SK-N-SH (cell line): ENCODE data around the gene LY6G6C. TPM values are rescaled to one million over a fixed set of nuclear protein-coding genes. Genes with fewer than 3 reads are reported as not detected.

ENCODE experiments used
- CTCF ChIA-PET: fragments of 300-600, 350-600 bp; formaldehyde crosslinking; extraction: SDS; loops from one replicate; lab custom pipeline; 2021; lab: Yijun Ruan, JAX
- POLR2A ChIA-PET: fragments of 350-600 bp; sonication (Branson Sonifier 250); formaldehyde crosslinking; extraction: SDS; loops from one replicate; lab custom pipeline; 2020; ENCODE audit warnings: antibody characterized with exemption, inconsistent platforms; lab: Yijun Ruan, JAX
- DNase-seq: peaks from one replicate; pipeline ENCODE4 v3.0.0; 2012
- H2AFZ ChIP-seq: fragments of 200-600 bp; sonication (generic); 2 replicates; pipeline ENCODE4 v1.8.1; 2016; ENCODE audit warnings: antibody characterized with exemption, mild to moderate bottlenecking, low read depth
- H3F3A ChIP-seq: fragments of 200-600 bp; sonication (generic); replicated peaks from 2 replicates; pipeline ENCODE3; 2016; ENCODE audit warnings: antibody characterized with exemption, mild to moderate bottlenecking; ENCODE audit not compliant: insufficient read depth
- H3K27ac ChIP-seq, 2 experiments: fragments of 200-500 bp in 1 of 2; fragments of 200-600 bp in 1 of 2; sonication (Bioruptor generic) in 1 of 2; sonication (generic), shearing (Covaris generic) in 1 of 2; 2 replicates each; pipeline versions ENCODE4 v1.5.1 to v1.6.1; 2014 to 2016; ENCODE audit warnings: low read depth in 2 of 2, inconsistent platforms in 1 of 2, low read length in 1 of 2, mild to moderate bottlenecking in 1 of 2, mixed read lengths in 1 of 2
- H3K27me3 ChIP-seq: fragments of 200-600 bp; sonication (generic), shearing (Covaris generic); 2 replicates; pipeline ENCODE4 v1.6.1; 2016; ENCODE audit warnings: mixed run types; ENCODE audit not compliant: insufficient read depth
- H3K36me3 ChIP-seq, 2 experiments: fragments of 200-500 bp in 1 of 2; fragments of 200-600 bp in 1 of 2; sonication (Bioruptor generic) in 1 of 2; sonication (generic) in 1 of 2; replicated peaks in 1 of 2; 2 replicates each; pipeline versions ENCODE3 to v1.5.1; 2014 to 2016; ENCODE audit warnings: low read length in 1 of 2, mild to moderate bottlenecking in 1 of 2; ENCODE audit not compliant: insufficient read depth in 2 of 2, control insufficient read depth in 1 of 2
- H3K4me1 ChIP-seq, 2 experiments: fragments of 200-500 bp in 1 of 2; fragments of 200-600 bp in 1 of 2; sonication (Bioruptor generic) in 1 of 2; sonication (generic), shearing (Covaris generic) in 1 of 2; 2 replicates each; pipeline versions ENCODE4 v1.5.1 to v1.6.1; 2014 to 2016; ENCODE audit warnings: low read depth in 1 of 2, low read length in 1 of 2, mixed run types in 1 of 2; ENCODE audit not compliant: insufficient read depth in 2 of 2, control insufficient read depth in 1 of 2
- H3K4me2 ChIP-seq: fragments of 200-600 bp; sonication (generic), shearing (Covaris generic); 2 replicates; pipeline ENCODE4 v1.6.1; 2017; ENCODE audit warnings: mixed run types
- H3K4me3 ChIP-seq, 2 experiments: fragments of 200-500 bp in 1 of 2; fragments of 200-600 bp in 1 of 2; sonication (Bioruptor generic) in 1 of 2; sonication (generic), shearing (Covaris generic) in 1 of 2; 2 replicates each; pipeline versions ENCODE4 v1.5.1 to v1.8.1; 2014 to 2016; ENCODE audit warnings: low read depth in 2 of 2, inconsistent platforms in 1 of 2, low read length in 1 of 2, mild to moderate bottlenecking in 1 of 2, mixed read lengths in 1 of 2, moderate library complexity in 1 of 2
- H3K79me2 ChIP-seq: fragments of 200-600 bp; sonication (generic); 2 replicates; pipeline ENCODE4 v1.8.1; 2017; ENCODE audit warnings: mild to moderate bottlenecking; ENCODE audit not compliant: insufficient read depth
- H3K9ac ChIP-seq: fragments of 200-600 bp; sonication (generic); 2 replicates; pipeline ENCODE4 v1.6.1; 2017; ENCODE audit warnings: mixed run types
- H3K9me2 ChIP-seq: fragments of 200-600 bp; sonication (generic); 2 replicates; pipeline ENCODE4 v1.6.1; 2017; ENCODE audit warnings: mixed run types
- H3K9me3 ChIP-seq: fragments of 200-600 bp; sonication (generic); 2 replicates; pipeline ENCODE4 v1.6.1; 2017; ENCODE audit warnings: mixed run types, mild to moderate bottlenecking, moderate library complexity
- H4K20me1 ChIP-seq: fragments of 200-600 bp; sonication (generic); 2 replicates; pipeline ENCODE4 v1.6.1; 2017; ENCODE audit warnings: mild to moderate bottlenecking, mixed run types; ENCODE audit not compliant: insufficient read depth
- CHD2 ChIP-seq: fragments of 150-350 bp; IDR thresholded peaks from 2 replicates; pipeline ENCODE4 v1.6.1; 2018; ENCODE audit warnings: low read length; ENCODE audit not compliant: partially characterized antibody
- ELF1 ChIP-seq: IDR thresholded peaks from 2 replicates; pipeline ENCODE4 v1.4.0; 2012
- FOSL2 ChIP-seq: IDR thresholded peaks from 2 replicates; pipeline ENCODE4 v1.4.0; 2012; ENCODE audit warnings: low read depth, mild to moderate bottlenecking, moderate library complexity, borderline replicate concordance
- FOXM1 ChIP-seq: IDR thresholded peaks from 2 replicates; pipeline ENCODE4 v1.4.0; 2012; ENCODE audit warnings: low read depth, mild to moderate bottlenecking
- GABPA ChIP-seq: IDR thresholded peaks from 2 replicates; pipeline ENCODE4 v1.4.0; 2012; ENCODE audit warnings: low read depth, mild to moderate bottlenecking
- GATA2 ChIP-seq: sonication (generic); formaldehyde crosslinking; IDR thresholded peaks from 2 replicates; pipeline ENCODE4 v1.5.0; 2020; ENCODE audit warnings: mild to moderate bottlenecking, missing genetic modification reagents
- JUND ChIP-seq: IDR thresholded peaks from 2 replicates; pipeline ENCODE4 v1.4.0; 2012
- MXI1 ChIP-seq: IDR thresholded peaks from 2 replicates; pipeline ENCODE4 v1.6.1; 2012; ENCODE audit warnings: mild to moderate bottlenecking, low read depth, low read length, improper control_type of control experiment
- NRF1 ChIP-seq: IDR thresholded peaks from 2 replicates; pipeline ENCODE4 v1.6.1; 2012; ENCODE audit warnings: low read depth, mild to moderate bottlenecking, low read length
- RAD21 ChIP-seq: IDR thresholded peaks from 2 replicates; pipeline ENCODE4 v1.6.1; 2012; ENCODE audit warnings: mild to moderate bottlenecking, low read length
- RCOR1 ChIP-seq: fragments of 150-350 bp; IDR thresholded peaks from 2 replicates; pipeline ENCODE4 v1.6.1; 2017; ENCODE audit warnings: antibody characterized with exemption, low read length
- RXRA ChIP-seq: IDR thresholded peaks from 2 replicates; pipeline ENCODE4 v1.4.0; 2012; ENCODE audit warnings: low read depth, mild to moderate bottlenecking, borderline replicate concordance
- SIN3A ChIP-seq: IDR thresholded peaks from 2 replicates; pipeline ENCODE4 v1.6.1; 2012; ENCODE audit warnings: low read depth, mild to moderate bottlenecking, low read length, moderate library complexity, borderline replicate concordance
- TCF12 ChIP-seq: IDR thresholded peaks from 2 replicates; pipeline ENCODE4 v1.4.0; 2012
- YY1 ChIP-seq: IDR thresholded peaks from 2 replicates; pipeline ENCODE4 v1.4.0; 2012; ENCODE audit warnings: low read depth, mild to moderate bottlenecking
- WGBS: methylation state at CpG from one replicate; pipeline ENCODE4 v1.1.6; 2017; ENCODE audit warnings: low lambda C conversion rate; 5-methylcytosine and 5-hydroxymethylcytosine counted together
- polyA plus RNA-seq, 3 experiments: library from polyadenylated mRNA; depleted of rRNA; stranded (reverse); fragments of >200 nt; gene quantifications; 2 replicates each; pipeline ENCODE4 v1.2.3, GENCODE V29; 2012
- TF ChIP-seq, protein P1 (sequence below): IDR thresholded peaks from 2 replicates; pipeline ENCODE4 v1.4.0; 2012; ENCODE audit warnings: low read depth

LY6G6C gene
- polyA plus RNA-seq, 1 of the 3 experiments (the other 2 are of a cell fraction): not detected

- ChIA-PET CTCF (interaction anchor here (1.2 kb wide), 1 partner anchor 23 kb away, joined by 3 read pairs; no protein-coding TSS in a partner anchor), POLR2A (interaction anchor here (0.5 kb wide), 1 partner anchor 84 kb away, joined by 5 read pairs; no protein-coding TSS in a partner anchor)
- Histone ChIP-seq H3K4me3 (no peak within 1 kb of the TSS), H3K27ac (no peak within 1 kb of the TSS), H3K9me3 (no peaks in the 10 kb centered on the region), H3F3A (peaks cover 12% of the 10 kb centered on the region), H3K9ac (no peak within 1 kb of the TSS), H3K4me2 (no peak within 1 kb of the TSS), H3K27me3 (no peaks in the 10 kb centered on the region), H4K20me1 (no peaks in the 10 kb centered on the region), H3K4me1 (peaks cover 0 to 6% of the 10 kb centered on the region in 2 experiments; a peak in 2 of 4 replicates), H2AFZ (no peak within 1 kb of the TSS), H3K36me3 (no peaks in the 10 kb centered on the region), H3K9me2 (no peaks in the 10 kb centered on the region), H3K79me2 (peaks cover 12% of the 10 kb centered on the region)
- WGBS: 75% methylated on average over 1 of the region's 3 CpGs
- TF ChIP-seq MXI1 (no peak), RXRA (no peak), YY1 (no peak), ELF1 (no peak), CHD2 (no peak), NRF1 (no peak), GATA2 (no peak)
- TF ChIP-seq, protein P1, sequence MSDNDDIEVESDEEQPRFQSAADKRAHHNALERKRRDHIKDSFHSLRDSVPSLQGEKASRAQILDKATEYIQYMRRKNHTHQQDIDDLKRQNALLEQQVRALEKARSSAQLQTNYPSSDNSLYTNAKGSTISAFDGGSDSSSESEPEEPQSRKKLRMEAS: no peak
- no peak for DNase-seq
These were observed 14.9 kb downstream of the LY6G6C start, which contains the start of gene LY6G6F for GRCh38 chr6:31706599-31706998. LY6G6F (plus strand) TSS chr6:31706866; CDS start chr6:31706907, 41 bp downstream.

GRCh38 chr6:31705931-31706330, 15.6 kb downstream of the LY6G6C start:
- no peaks in the 10 kb centered on the region for H4K20me1 ChIP-seq
- H3K9me3 ChIP-seq: no peaks in the 10 kb centered on the region
- no peaks in the 10 kb centered on the region for H3K36me3 ChIP-seq
- no peak overlapping the region for H3K4me2 ChIP-seq
- no peak overlapping the region for H2AFZ ChIP-seq
- H3K4me3 ChIP-seq: no peak overlapping the region
- no peak overlapping the region for H3K9ac ChIP-seq
- no peak for DNase-seq
- POLR2A ChIA-PET: interaction anchor here (0.5 kb wide), 1 partner anchor 85 kb away, joined by 5 read pairs; no protein-coding TSS in a partner anchor
- H3K27ac ChIP-seq: no peak overlapping the region
- H3K9me2 ChIP-seq: no peaks in the 10 kb centered on the region
- CTCF ChIA-PET: interaction anchor here (1.2 kb wide), 1 partner anchor 24 kb away, joined by 3 read pairs; no protein-coding TSS in a partner anchor
- peaks cover 19% of the 10 kb centered on the region for H3K79me2 ChIP-seq
- 57% methylated on average over 6 of the region's 6 CpGs for WGBS
- TF ChIP-seq SIN3A (no peak), JUND (no peak), RXRA (no peak), FOXM1 (no peak), ELF1 (no peak), RCOR1 (no peak), GABPA (no peak), TCF12 (no peak), CHD2 (no peak), RAD21 (no peak), FOSL2 (no peak)
- TF ChIP-seq, protein P1: no peak
- H3K4me1 ChIP-seq: peaks cover 0 to 13% of the 10 kb centered on the region in 2 experiments; a peak in 2 of 4 replicates
- no peaks in the 10 kb centered on the region for H3K27me3 ChIP-seq
- H3F3A ChIP-seq: peaks cover 12% of the 10 kb centered on the region
